ENCODE results near the gene ALK.

- TF ChIP-seq NFIC (IDR thresholded peaks at IDR 0.05; ENCODE audit: borderline replicate concordance), result no peak
- TF ChIP-seq CTCF (IDR thresholded peaks at IDR 0.05), result no peak
- no peak for TF ChIP-seq USF2 (IDR thresholded peaks at IDR 0.05; ENCODE audit: borderline replicate concordance, low read depth, low read length)
- no peak for TF ChIP-seq MEF2A (IDR thresholded peaks at IDR 0.05; ENCODE audit: borderline replicate concordance, low read depth)
These were observed 459.1 kb downstream of the ALK start for GRCh38 chr2:29462293-29462692.
